ENCODE data around the gene CNKSR2. TPM values are rescaled to one million over a fixed set of nuclear protein-coding genes. Genes with fewer than 3 reads are reported as not detected.

The CNKSR2 gene
- polyA plus RNA-seq, 4 donors: under 0.01 to 0.27 (median 0.25) TPM; not detected in 1

DNA sequence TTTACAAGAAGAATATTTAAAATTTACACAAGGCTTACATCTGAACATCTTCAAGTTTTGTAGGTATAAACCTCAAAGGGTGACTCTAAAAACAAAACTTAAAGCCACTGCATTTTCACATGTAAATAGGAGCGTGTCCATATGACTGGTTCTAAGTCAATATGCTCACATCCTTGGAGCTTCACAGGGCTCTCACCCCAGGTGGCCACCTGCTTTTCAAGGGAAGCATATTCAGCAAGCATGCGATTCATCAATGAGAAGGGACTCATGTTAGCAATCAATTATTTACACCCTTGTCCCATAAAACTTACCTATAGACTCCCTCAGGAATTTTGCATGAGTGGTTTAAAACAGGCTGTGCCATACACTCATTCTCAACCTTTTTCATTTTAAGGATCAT, 301.7 kb downstream of the CNKSR2 start:
- H3K36me3 ChIP-seq (ENCODE audit: control insufficient read depth in 3 of 3, insufficient read depth in 2 of 3, low read depth in 1 of 3, low read length in 3 of 3): no peaks in the 10 kb centered on the region
- H3K4me1 ChIP-seq (ENCODE audit: control insufficient read depth in 3 of 3, insufficient read depth in 2 of 3, low read depth in 1 of 3, low read length in 2 of 3): no peaks in the 10 kb centered on the region
- no peak overlapping the region for H3K27ac ChIP-seq (ENCODE audit: low read depth in 1 of 3, low read length in 2 of 3)
- no peak for DNase-seq
- FAIRE-seq: no peak
- no peaks in the 10 kb centered on the region for H3K9me3 ChIP-seq (ENCODE audit: control insufficient read depth in 2 of 2, insufficient read depth in 1 of 2, low read depth in 1 of 2, low read length in 1 of 2)
- H3K27me3 ChIP-seq (ENCODE audit: control insufficient read depth in 3 of 3, insufficient read depth in 3 of 3, low read length in 3 of 3): no peaks in the 10 kb centered on the region
- no peak overlapping the region for H3K4me3 ChIP-seq (ENCODE audit: low read depth in 1 of 3, low read length in 3 of 3)
- 53 to 82% (median 54%) methylated on average over 2 of the region's 2 CpGs for WGBS, 3 donors

- Histone ChIP-seq H3K36me3 (ENCODE audit: control insufficient read depth in 3 of 3, insufficient read depth in 2 of 3, low read depth in 1 of 3, low read length in 3 of 3) (no peaks in the 10 kb centered on the region), H3K4me1 (ENCODE audit: control insufficient read depth in 3 of 3, insufficient read depth in 2 of 3, low read depth in 1 of 3, low read length in 2 of 3) (no peaks in the 10 kb centered on the region)
- FAIRE-seq: no peak
Measured at GRCh38 chrX:21678048-21678612, 303.9 kb downstream of the CNKSR2 start.

GRCh38 chrX:21683941-21684340, 309.7 kb downstream of the CNKSR2 start:
- Histone ChIP-seq H3K36me3 (ENCODE audit: control insufficient read depth in 3 of 3, insufficient read depth in 2 of 3, low read depth in 1 of 3, low read length in 3 of 3) (no peaks in the 10 kb centered on the region), H3K9me3 (ENCODE audit: control insufficient read depth in 2 of 2, insufficient read depth in 1 of 2, low read depth in 1 of 2, low read length in 1 of 2) (no peaks in the 10 kb centered on the region), H3K4me3 (ENCODE audit: low read depth in 1 of 3, low read length in 3 of 3) (no peak overlapping the region), H3K27ac (ENCODE audit: low read depth in 1 of 3, low read length in 2 of 3) (no peak overlapping the region), H3K27me3 (ENCODE audit: control insufficient read depth in 3 of 3, insufficient read depth in 3 of 3, low read length in 3 of 3) (no peaks in the 10 kb centered on the region), H3K4me1 (ENCODE audit: control insufficient read depth in 3 of 3, insufficient read depth in 2 of 3, low read depth in 1 of 3, low read length in 2 of 3) (no peaks in the 10 kb centered on the region)
- no peak for DNase-seq
- WGBS, 3 donors: 59 to 72% (median 60%) methylated on average over 1 of the region's 1 CpG
- FAIRE-seq: no peak

More at GRCh38 chrX:21678048-21678612, 303.9 kb downstream of the CNKSR2 start:
- H3K27me3 ChIP-seq (ENCODE audit: control insufficient read depth in 3 of 3, insufficient read depth in 3 of 3, low read length in 3 of 3): no peaks in the 10 kb centered on the region
- no peak overlapping the region for H3K27ac ChIP-seq (ENCODE audit: low read depth in 1 of 3, low read length in 2 of 3)
- H3K4me3 ChIP-seq (ENCODE audit: low read depth in 1 of 3, low read length in 3 of 3): no peak overlapping the region
- H3K9me3 ChIP-seq (ENCODE audit: control insufficient read depth in 2 of 2, insufficient read depth in 1 of 2, low read depth in 1 of 2, low read length in 1 of 2): no peaks in the 10 kb centered on the region
- DNase-seq: no peak
- 41 to 69% (median 61%) methylated on average over 4 of the region's 4 CpGs for WGBS, 3 donors

GRCh38 chrX:21691512-21692018, 317.3 kb downstream of the CNKSR2 start:
- no peak for DNase-seq
- FAIRE-seq: no peak
- Histone ChIP-seq H3K4me3 (ENCODE audit: low read depth in 1 of 3, low read length in 3 of 3) (no peak overlapping the region), H3K36me3 (ENCODE audit: control insufficient read depth in 3 of 3, insufficient read depth in 2 of 3, low read depth in 1 of 3, low read length in 3 of 3) (no peaks in the 10 kb centered on the region), H3K4me1 (ENCODE audit: control insufficient read depth in 3 of 3, insufficient read depth in 2 of 3, low read depth in 1 of 3, low read length in 2 of 3) (no peaks in the 10 kb centered on the region), H3K27ac (ENCODE audit: low read depth in 1 of 3, low read length in 2 of 3) (no peak overlapping the region), H3K9me3 (ENCODE audit: control insufficient read depth in 2 of 2, insufficient read depth in 1 of 2, low read depth in 1 of 2, low read length in 1 of 2) (no peaks in the 10 kb centered on the region), H3K27me3 (ENCODE audit: control insufficient read depth in 3 of 3, insufficient read depth in 3 of 3, low read length in 3 of 3) (no peaks in the 10 kb centered on the region)
- 78 to 92% (median 89%) methylated on average over 3 of the region's 3 CpGs for WGBS, 3 donors

DNA sequence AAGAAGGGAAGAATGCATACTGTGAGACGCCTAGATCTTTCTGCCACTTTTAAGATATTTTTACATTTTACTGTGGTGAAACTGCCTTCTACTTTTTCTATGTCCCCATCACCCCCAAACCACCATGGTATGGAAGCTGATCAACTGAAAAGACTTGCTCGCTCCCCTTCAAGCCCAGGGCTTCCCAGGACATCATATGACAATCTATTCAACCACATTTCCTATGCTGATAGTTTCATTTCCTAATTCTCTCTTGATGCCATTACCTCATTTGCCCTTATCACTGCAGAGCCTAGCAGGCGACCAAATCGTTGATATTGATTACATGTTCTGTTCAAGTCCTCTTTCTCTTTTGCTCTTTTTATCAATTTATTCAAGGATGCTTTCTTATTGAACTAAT, 324.1 kb downstream of the CNKSR2 start:
- no peaks in the 10 kb centered on the region for H3K4me1 ChIP-seq (ENCODE audit: control insufficient read depth in 3 of 3, insufficient read depth in 2 of 3, low read depth in 1 of 3, low read length in 2 of 3)
- no peaks in the 10 kb centered on the region for H3K9me3 ChIP-seq (ENCODE audit: control insufficient read depth in 2 of 2, insufficient read depth in 1 of 2, low read depth in 1 of 2, low read length in 1 of 2)
- 64 to 82% (median 82%) methylated on average over 4 of the region's 4 CpGs for WGBS, 3 donors
- FAIRE-seq (no peak), DNase-seq (no peak)
- H3K27me3 ChIP-seq (ENCODE audit: control insufficient read depth in 3 of 3, insufficient read depth in 3 of 3, low read length in 3 of 3): no peaks in the 10 kb centered on the region
- H3K36me3 ChIP-seq (ENCODE audit: control insufficient read depth in 3 of 3, insufficient read depth in 2 of 3, low read depth in 1 of 3, low read length in 3 of 3): no peaks in the 10 kb centered on the region
- H3K27ac ChIP-seq (ENCODE audit: low read depth in 1 of 3, low read length in 2 of 3): no peak overlapping the region
- H3K4me3 ChIP-seq (ENCODE audit: low read depth in 1 of 3, low read length in 3 of 3): no peak overlapping the region

GRCh38 chrX:21699136-21699535, 324.9 kb downstream of the CNKSR2 start:
- no peak for DNase-seq
- Histone ChIP-seq H3K27ac (ENCODE audit: low read depth in 1 of 3, low read length in 2 of 3) (no peak overlapping the region), H3K27me3 (ENCODE audit: control insufficient read depth in 3 of 3, insufficient read depth in 3 of 3, low read length in 3 of 3) (no peaks in the 10 kb centered on the region), H3K4me1 (ENCODE audit: control insufficient read depth in 3 of 3, insufficient read depth in 2 of 3, low read depth in 1 of 3, low read length in 2 of 3) (no peaks in the 10 kb centered on the region), H3K4me3 (ENCODE audit: low read depth in 1 of 3, low read length in 3 of 3) (no peak overlapping the region), H3K36me3 (ENCODE audit: control insufficient read depth in 3 of 3, insufficient read depth in 2 of 3, low read depth in 1 of 3, low read length in 3 of 3) (no peaks in the 10 kb centered on the region), H3K9me3 (ENCODE audit: control insufficient read depth in 2 of 2, insufficient read depth in 1 of 2, low read depth in 1 of 2, low read length in 1 of 2) (no peaks in the 10 kb centered on the region)
- no peak for FAIRE-seq
- 72 to 77% (median 73%) methylated on average over 3 of the region's 3 CpGs for WGBS, 3 donors

DNA sequence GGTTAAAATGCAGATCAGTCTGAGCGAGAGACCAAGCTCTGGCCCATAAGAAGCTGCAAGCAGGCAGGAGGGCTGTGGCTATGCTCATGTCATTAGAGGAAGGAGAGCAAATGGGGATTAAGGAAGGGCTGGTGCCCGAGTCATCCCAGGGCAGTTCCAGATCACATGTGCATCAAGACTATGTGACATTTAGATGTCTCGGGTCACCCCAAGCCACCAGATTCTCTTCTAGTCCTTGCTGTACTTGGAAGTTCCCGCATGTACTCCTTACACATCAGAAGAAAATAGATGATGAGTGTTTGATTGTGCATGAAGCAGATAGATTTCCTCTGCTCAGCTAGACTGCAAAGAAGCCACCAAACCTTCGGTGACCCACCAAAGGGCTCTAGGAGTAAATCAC, 326.1 kb downstream of the CNKSR2 start:
- 78 to 88% (median 86%) methylated on average over 5 of the region's 5 CpGs for WGBS, 3 donors
- no peaks in the 10 kb centered on the region for H3K4me1 ChIP-seq (ENCODE audit: control insufficient read depth in 3 of 3, insufficient read depth in 2 of 3, low read depth in 1 of 3, low read length in 2 of 3)
- no peak overlapping the region for H3K4me3 ChIP-seq (ENCODE audit: low read depth in 1 of 3, low read length in 3 of 3)
- H3K36me3 ChIP-seq (ENCODE audit: control insufficient read depth in 3 of 3, insufficient read depth in 2 of 3, low read depth in 1 of 3, low read length in 3 of 3): no peaks in the 10 kb centered on the region
- no peak for FAIRE-seq
- H3K27me3 ChIP-seq (ENCODE audit: control insufficient read depth in 3 of 3, insufficient read depth in 3 of 3, low read length in 3 of 3): no peaks in the 10 kb centered on the region
- H3K27ac ChIP-seq (ENCODE audit: low read depth in 1 of 3, low read length in 2 of 3): no peak overlapping the region
- DNase-seq: no peak
- no peaks in the 10 kb centered on the region for H3K9me3 ChIP-seq (ENCODE audit: control insufficient read depth in 2 of 2, insufficient read depth in 1 of 2, low read depth in 1 of 2, low read length in 1 of 2)

GRCh38 chrX:21700967-21701366, 326.7 kb downstream of the CNKSR2 start:
- H3K4me3 ChIP-seq (ENCODE audit: low read depth in 1 of 3, low read length in 3 of 3): no peak overlapping the region
- no peaks in the 10 kb centered on the region for H3K9me3 ChIP-seq (ENCODE audit: control insufficient read depth in 2 of 2, insufficient read depth in 1 of 2, low read depth in 1 of 2, low read length in 1 of 2)
- no peaks in the 10 kb centered on the region for H3K36me3 ChIP-seq (ENCODE audit: control insufficient read depth in 3 of 3, insufficient read depth in 2 of 3, low read depth in 1 of 3, low read length in 3 of 3)
- no peak for DNase-seq
- FAIRE-seq: no peak
- no peaks in the 10 kb centered on the region for H3K27me3 ChIP-seq (ENCODE audit: control insufficient read depth in 3 of 3, insufficient read depth in 3 of 3, low read length in 3 of 3)
- no peak overlapping the region for H3K27ac ChIP-seq (ENCODE audit: low read depth in 1 of 3, low read length in 2 of 3)
- 55 to 78% (median 71%) methylated on average over 3 of the region's 3 CpGs for WGBS, 3 donors
- H3K4me1 ChIP-seq (ENCODE audit: control insufficient read depth in 3 of 3, insufficient read depth in 2 of 3, low read depth in 1 of 3, low read length in 2 of 3): no peaks in the 10 kb centered on the region

DNA sequence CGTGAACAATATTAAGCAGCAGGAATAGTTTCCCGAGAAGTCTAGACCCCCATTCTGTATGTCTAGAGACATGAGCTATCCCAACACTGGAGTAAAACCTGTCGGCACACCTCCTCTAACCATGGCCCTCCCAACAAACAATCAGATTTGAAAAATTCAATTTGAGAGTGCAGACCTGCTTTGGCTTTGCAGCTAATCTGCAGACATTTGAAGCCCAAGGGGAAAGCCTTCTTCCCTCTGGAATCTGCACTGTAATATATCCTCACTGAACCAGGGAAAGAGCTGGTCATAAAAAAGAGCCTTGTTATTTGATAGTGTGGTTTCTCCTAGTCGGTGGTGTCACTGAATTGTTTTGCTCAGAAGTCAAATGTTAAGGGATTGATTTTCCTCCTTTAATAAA, 328.5 kb downstream of the CNKSR2 start:
- H3K27ac ChIP-seq (ENCODE audit: low read depth in 1 of 3, low read length in 2 of 3): no peak overlapping the region
- WGBS, 3 donors: 69 to 77% (median 71%) methylated on average over 4 of the region's 4 CpGs
- no peaks in the 10 kb centered on the region for H3K36me3 ChIP-seq (ENCODE audit: control insufficient read depth in 3 of 3, insufficient read depth in 2 of 3, low read depth in 1 of 3, low read length in 3 of 3)
- no peaks in the 10 kb centered on the region for H3K9me3 ChIP-seq (ENCODE audit: control insufficient read depth in 2 of 2, insufficient read depth in 1 of 2, low read depth in 1 of 2, low read length in 1 of 2)
- H3K4me1 ChIP-seq (ENCODE audit: control insufficient read depth in 3 of 3, insufficient read depth in 2 of 3, low read depth in 1 of 3, low read length in 2 of 3): no peaks in the 10 kb centered on the region
- FAIRE-seq (no peak), DNase-seq (no peak)
- no peak overlapping the region for H3K4me3 ChIP-seq (ENCODE audit: low read depth in 1 of 3, low read length in 3 of 3)
- H3K27me3 ChIP-seq (ENCODE audit: control insufficient read depth in 3 of 3, insufficient read depth in 3 of 3, low read length in 3 of 3): no peaks in the 10 kb centered on the region
